Right hindlimb (tissue), 1 donor: ENCODE data around the gene SLC5A4.
"Not testable (repeated sequence)": the region's sequence is repeated elsewhere in the genome, so short reads cannot be mapped to it uniquely, and the experiment has no call there.

ENCODE experiments used
- DNase-seq: peaks from one replicate; pipeline ENCODE4 v3.0.0-alpha.2; 2018

The SLC5A4 gene

GRCh38 chr22:32255217-32255616 is at the start of gene SLC5A4:
SLC5A4 (minus strand) TSS chr22:32255347; CDS start chr22:32255329, 18 bp downstream.
- DNase-seq, result no peak

- not testable (repeated sequence) for DNase-seq
These were observed 38.8 kb upstream of the SLC5A4 start for GRCh38 chr22:32293921-32294320.

- DNase-seq, result no peak
These were observed 31.2 kb upstream of the SLC5A4 start for GRCh38 chr22:32286290-32286840.

GRCh38 chr22:32281072-32281471 is 25.9 kb upstream of the SLC5A4 start:
- DNase-seq, result peak; percentile 30

GRCh38 chr22:32275353-32275752 is 20.2 kb upstream of the SLC5A4 start:
- DNase-seq, result not testable (repeated sequence)

GRCh38 chr22:32271389-32271788 is 16.2 kb upstream of the SLC5A4 start:
- no peak for DNase-seq

GRCh38 chr22:32270641-32271369 is 15.7 kb upstream of the SLC5A4 start:
- DNase-seq, result no peak

- no peak for DNase-seq
These were observed 14.2 kb upstream of the SLC5A4 start for GRCh38 chr22:32269316-32269715.

- no peak for DNase-seq
These were observed 11.9 kb upstream of the SLC5A4 start for GRCh38 chr22:32267011-32267410.

- peak; percentile 70 for DNase-seq
These were observed 11.0 kb upstream of the SLC5A4 start for GRCh38 chr22:32265882-32266767.

- DNase-seq, result not testable (repeated sequence)
These were observed 8.5 kb upstream of the SLC5A4 start for GRCh38 chr22:32263678-32264077.

- no peak for DNase-seq
These were observed 6.2 kb upstream of the SLC5A4 start for GRCh38 chr22:32261306-32261705.

- DNase-seq, result no peak
These were observed 3.6 kb upstream of the SLC5A4 start for GRCh38 chr22:32258791-32259190.

GRCh38 chr22:32255726-32256125 is 579 bp upstream of the SLC5A4 start:
- DNase-seq, result no peak

- DNase-seq, result no peak
These were observed 5.9 kb downstream of the SLC5A4 start for GRCh38 chr22:32249231-32249630.

GRCh38 chr22:32248276-32248675 is 6.9 kb downstream of the SLC5A4 start:
- DNase-seq, result no peak

GRCh38 chr22:32246166-32246565 is 9.0 kb downstream of the SLC5A4 start:
- DNase-seq, result no peak

- DNase-seq, result no peak
These were observed 10.1 kb downstream of the SLC5A4 start for GRCh38 chr22:32245042-32245441.

GRCh38 chr22:32244547-32244946 is 10.6 kb downstream of the SLC5A4 start:
- no peak for DNase-seq

- DNase-seq, result no peak
These were observed 14.7 kb downstream of the SLC5A4 start for GRCh38 chr22:32240461-32240860.

GRCh38 chr22:32237906-32238305 is 17.2 kb downstream of the SLC5A4 start:
- no peak for DNase-seq

GRCh38 chr22:32236970-32237369 is 18.2 kb downstream of the SLC5A4 start:
- DNase-seq, result no peak

GRCh38 chr22:32233091-32233490 is 22.1 kb downstream of the SLC5A4 start:
- DNase-seq, result no peak
